ENCODE data around the gene TTN. TPM values are rescaled to one million over a fixed set of nuclear protein-coding genes. Genes with fewer than 3 reads are reported as not detected.

The TTN gene
- total and polyA plus RNA-seq, 4 donors = 0.98 to 4.5 (median 1.9) TPM

DNA sequence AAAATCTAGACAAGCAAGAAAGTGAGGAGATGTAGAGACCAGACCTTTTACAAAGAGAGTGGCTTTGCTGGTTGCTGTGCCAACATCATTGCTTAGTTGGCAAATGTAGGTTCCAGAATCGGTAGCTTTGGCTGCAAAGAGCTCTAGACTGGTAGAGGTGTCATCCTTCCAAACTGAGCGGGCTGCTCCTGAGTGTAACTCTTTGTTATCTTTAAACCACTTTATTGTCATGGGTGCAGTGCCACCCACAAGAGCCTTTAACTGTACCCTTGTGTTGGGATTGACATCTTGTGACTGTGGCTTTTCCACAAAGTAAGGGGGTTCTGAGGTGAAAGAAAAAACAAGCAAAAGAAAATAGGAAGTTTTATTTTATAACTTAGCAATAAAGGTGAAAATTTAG is 77.2 kb downstream of the TTN start:
- no peak overlapping the region for H3K27ac ChIP-seq (ENCODE audit: low read depth, low read length)
- no peaks in the 10 kb centered on the region for H3K4me1 ChIP-seq (ENCODE audit: control insufficient read depth, insufficient read depth, low read length)
- no peaks in the 10 kb centered on the region for H3K36me3 ChIP-seq (ENCODE audit: control insufficient read depth, insufficient read depth, low read length)
- no peak overlapping the region for H3K4me3 ChIP-seq (ENCODE audit: low read depth, low read length)
- DNase-seq (ENCODE audit: low read depth in 4 of 6, low spot score in 6 of 6) = no peak
- 75% methylated on average over 1 of the region's 2 CpGs for WGBS (ENCODE audit: insufficient coverage)
- H3K9me3 ChIP-seq (ENCODE audit: control insufficient read depth, insufficient read depth, low read length) = no peaks in the 10 kb centered on the region
- no peaks in the 10 kb centered on the region for H3K27me3 ChIP-seq (ENCODE audit: control insufficient read depth, insufficient read depth, low read length)

DNA sequence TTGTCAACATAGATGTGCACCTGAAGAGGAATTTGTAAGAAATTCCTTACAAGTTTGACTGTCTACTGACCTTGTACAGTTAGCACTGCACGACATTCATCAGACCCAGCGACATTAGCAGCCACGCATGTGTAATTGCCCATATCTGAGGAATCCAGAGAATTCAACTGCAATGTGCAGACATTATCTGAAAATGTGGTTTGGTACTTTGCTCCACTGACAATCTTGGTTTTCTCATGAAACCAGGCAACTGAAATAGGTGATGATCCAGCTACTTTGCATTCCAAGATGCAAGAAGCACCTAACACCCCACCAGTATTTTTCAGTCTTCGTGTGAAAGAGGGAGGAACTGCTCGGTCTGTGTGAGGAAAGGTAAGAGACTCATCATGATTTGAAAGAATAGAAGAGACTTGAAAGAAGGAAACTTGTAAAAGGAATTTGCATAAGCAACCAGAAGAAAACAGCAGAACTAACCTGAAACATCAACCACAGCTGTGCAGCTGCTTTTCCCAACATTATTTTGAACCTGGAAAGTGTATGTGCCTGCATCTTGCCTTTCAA is 83.4 kb downstream of the TTN start:
- Histone ChIP-seq H3K27me3 (ENCODE audit: control insufficient read depth, insufficient read depth, low read length) (no peaks in the 10 kb centered on the region), H3K4me1 (ENCODE audit: control insufficient read depth, insufficient read depth, low read length) (no peaks in the 10 kb centered on the region), H3K27ac (ENCODE audit: low read depth, low read length) (no peak overlapping the region), H3K4me3 (ENCODE audit: low read depth, low read length) (no peak overlapping the region), H3K9me3 (ENCODE audit: control insufficient read depth, insufficient read depth, low read length) (peaks cover 1% of the 10 kb centered on the region), H3K36me3 (ENCODE audit: control insufficient read depth, insufficient read depth, low read length) (no peaks in the 10 kb centered on the region)
- no peak for DNase-seq (ENCODE audit: low read depth in 4 of 6, low spot score in 6 of 6)
- WGBS (ENCODE audit: insufficient coverage) = 88% methylated on average over 3 of the region's 5 CpGs

DNA sequence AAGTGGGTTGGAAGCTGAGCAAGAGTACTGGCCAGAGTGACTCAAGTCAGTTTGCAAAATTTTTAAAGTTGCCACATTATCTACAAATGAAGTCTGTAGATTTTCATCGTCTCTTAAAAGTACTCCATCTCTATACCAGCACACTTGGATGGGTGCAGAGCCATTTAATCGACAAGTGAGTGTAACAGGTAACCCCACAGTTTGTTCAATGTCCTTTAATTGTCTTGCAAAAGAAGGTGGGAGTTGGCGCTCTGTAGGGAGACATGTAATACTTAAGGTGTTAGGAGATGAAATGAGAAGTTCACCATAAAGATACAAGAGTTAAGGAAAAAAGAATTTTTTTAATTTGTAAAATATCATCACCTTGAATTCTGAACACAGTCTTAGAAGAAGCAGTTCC is 84.9 kb downstream of the TTN start:
- no peak for DNase-seq (ENCODE audit: low read depth in 4 of 6, low spot score in 6 of 6)
- WGBS (ENCODE audit: insufficient coverage) = 100% methylated on average over 2 of the region's 3 CpGs
- Histone ChIP-seq H3K4me1 (ENCODE audit: control insufficient read depth, insufficient read depth, low read length) (no peaks in the 10 kb centered on the region), H3K9me3 (ENCODE audit: control insufficient read depth, insufficient read depth, low read length) (peaks cover 1% of the 10 kb centered on the region), H3K27me3 (ENCODE audit: control insufficient read depth, insufficient read depth, low read length) (no peaks in the 10 kb centered on the region), H3K36me3 (ENCODE audit: control insufficient read depth, insufficient read depth, low read length) (no peaks in the 10 kb centered on the region), H3K4me3 (ENCODE audit: low read depth, low read length) (no peak overlapping the region), H3K27ac (ENCODE audit: low read depth, low read length) (no peak overlapping the region)

DNA sequence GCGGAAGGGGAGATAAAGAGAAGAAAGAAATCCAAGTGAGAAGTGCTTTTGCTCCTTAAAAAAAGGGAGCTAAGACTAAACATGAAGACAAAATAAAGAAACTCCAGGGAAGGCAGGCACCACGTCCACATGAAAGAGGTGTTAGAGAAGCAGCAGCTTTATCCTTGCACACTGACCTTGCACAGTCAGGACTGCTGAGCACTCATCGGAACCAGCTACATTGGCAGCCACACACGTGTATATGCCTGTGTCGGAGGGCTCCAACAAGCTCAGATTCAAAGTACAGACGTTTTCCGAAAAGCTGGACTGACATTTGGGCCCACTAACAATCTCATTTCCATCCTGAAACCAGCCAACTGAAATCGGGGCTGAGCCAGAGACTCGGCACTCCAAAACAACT is 88.2 kb downstream of the TTN start:
- Histone ChIP-seq H3K27ac (ENCODE audit: low read depth, low read length) (no peak overlapping the region), H3K4me3 (ENCODE audit: low read depth, low read length) (no peak overlapping the region), H3K27me3 (ENCODE audit: control insufficient read depth, insufficient read depth, low read length) (no peaks in the 10 kb centered on the region), H3K4me1 (ENCODE audit: control insufficient read depth, insufficient read depth, low read length) (no peaks in the 10 kb centered on the region), H3K36me3 (ENCODE audit: control insufficient read depth, insufficient read depth, low read length) (no peaks in the 10 kb centered on the region), H3K9me3 (ENCODE audit: control insufficient read depth, insufficient read depth, low read length) (peaks cover 1% of the 10 kb centered on the region)
- WGBS (ENCODE audit: insufficient coverage) = 87% methylated on average over 6 of the region's 9 CpGs
- DNase-seq (ENCODE audit: low read depth in 4 of 6, low spot score in 6 of 6) = no peak

DNA sequence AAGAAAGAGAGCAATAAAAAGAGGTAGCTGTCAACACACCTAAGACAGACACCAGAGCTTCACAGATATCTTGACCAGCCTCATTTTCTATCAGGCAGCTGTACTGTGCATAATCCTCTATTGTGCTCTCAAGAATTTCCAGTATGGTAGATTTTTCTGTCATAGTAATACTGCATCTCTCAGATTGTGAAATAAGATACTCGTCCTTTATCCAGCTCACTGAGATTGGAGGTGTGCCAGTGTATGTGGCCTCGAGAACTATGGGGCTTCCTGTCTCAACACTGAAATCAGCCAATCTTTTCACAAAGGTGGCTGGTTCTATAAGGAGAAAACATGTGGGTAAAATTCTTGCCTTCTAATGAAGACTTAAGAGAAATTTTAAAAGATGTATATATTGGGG is 88.9 kb downstream of the TTN start:
- H3K36me3 ChIP-seq (ENCODE audit: control insufficient read depth, insufficient read depth, low read length) = no peaks in the 10 kb centered on the region
- no peak overlapping the region for H3K4me3 ChIP-seq (ENCODE audit: low read depth, low read length)
- no peak for DNase-seq (ENCODE audit: low read depth in 4 of 6, low spot score in 6 of 6)
- peaks cover 1% of the 10 kb centered on the region for H3K9me3 ChIP-seq (ENCODE audit: control insufficient read depth, insufficient read depth, low read length)
- H3K4me1 ChIP-seq (ENCODE audit: control insufficient read depth, insufficient read depth, low read length) = no peaks in the 10 kb centered on the region
- H3K27ac ChIP-seq (ENCODE audit: low read depth, low read length) = no peak overlapping the region
- WGBS (ENCODE audit: insufficient coverage) = no CpG with 5 or more reads among the region's 2 CpGs
- no peaks in the 10 kb centered on the region for H3K27me3 ChIP-seq (ENCODE audit: control insufficient read depth, insufficient read depth, low read length)

DNA sequence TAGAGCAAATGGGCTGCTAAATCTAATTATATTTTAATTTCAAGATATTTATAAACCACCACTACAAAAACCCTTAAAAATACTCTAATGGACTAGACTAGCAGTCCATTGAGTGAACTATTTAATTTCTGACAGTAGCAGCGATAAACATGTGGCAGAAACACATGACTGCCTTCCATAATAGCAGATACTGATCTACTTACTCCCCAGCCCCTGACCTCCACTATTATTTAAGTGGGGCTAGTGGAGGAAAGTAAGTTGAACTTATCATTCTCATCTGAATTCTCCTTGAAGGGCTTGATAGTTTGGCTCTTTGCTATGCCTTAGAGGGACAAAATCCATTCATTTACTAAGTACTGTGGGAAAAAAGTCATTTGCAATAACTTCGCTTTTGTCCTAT is 90.8 kb downstream of the TTN start:
- DNase-seq (ENCODE audit: low read depth in 4 of 6, low spot score in 6 of 6) = no peak
- H3K36me3 ChIP-seq (ENCODE audit: control insufficient read depth, insufficient read depth, low read length) = no peaks in the 10 kb centered on the region
- H3K4me3 ChIP-seq (ENCODE audit: low read depth, low read length) = no peak overlapping the region
- WGBS (ENCODE audit: insufficient coverage) = no CpG with 5 or more reads among the region's 2 CpGs
- H3K9me3 ChIP-seq (ENCODE audit: control insufficient read depth, insufficient read depth, low read length) = peaks cover 1% of the 10 kb centered on the region
- H3K27me3 ChIP-seq (ENCODE audit: control insufficient read depth, insufficient read depth, low read length) = no peaks in the 10 kb centered on the region
- no peaks in the 10 kb centered on the region for H3K4me1 ChIP-seq (ENCODE audit: control insufficient read depth, insufficient read depth, low read length)
- H3K27ac ChIP-seq (ENCODE audit: low read depth, low read length) = no peak overlapping the region

DNA sequence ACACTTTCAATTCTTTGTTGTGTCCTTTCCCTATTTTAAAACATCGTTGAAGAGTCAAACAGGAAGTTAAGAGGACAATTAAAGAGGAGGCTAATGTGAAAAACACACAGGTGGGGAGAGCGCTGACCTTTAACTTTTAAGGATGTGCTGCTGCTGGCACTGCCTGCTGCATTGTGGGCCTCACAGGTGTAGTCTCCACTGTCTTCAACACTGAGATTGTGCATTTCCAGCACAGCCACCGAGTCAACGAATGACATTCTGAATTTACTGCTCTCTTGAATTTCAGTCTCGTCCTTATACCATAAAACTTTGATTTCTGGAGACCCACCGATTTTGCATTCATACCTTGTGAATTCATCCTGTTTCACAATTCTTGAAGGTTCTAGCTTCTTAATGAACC is 91.9 kb downstream of the TTN start:
- no peaks in the 10 kb centered on the region for H3K4me1 ChIP-seq (ENCODE audit: control insufficient read depth, insufficient read depth, low read length)
- no peaks in the 10 kb centered on the region for H3K36me3 ChIP-seq (ENCODE audit: control insufficient read depth, insufficient read depth, low read length)
- peaks cover 1% of the 10 kb centered on the region for H3K9me3 ChIP-seq (ENCODE audit: control insufficient read depth, insufficient read depth, low read length)
- no peak overlapping the region for H3K27ac ChIP-seq (ENCODE audit: low read depth, low read length)
- DNase-seq (ENCODE audit: low read depth in 4 of 6, low spot score in 6 of 6) = no peak
- 96% methylated on average over 3 of the region's 6 CpGs for WGBS (ENCODE audit: insufficient coverage)
- no peaks in the 10 kb centered on the region for H3K27me3 ChIP-seq (ENCODE audit: control insufficient read depth, insufficient read depth, low read length)
- H3K4me3 ChIP-seq (ENCODE audit: low read depth, low read length) = no peak overlapping the region

DNA sequence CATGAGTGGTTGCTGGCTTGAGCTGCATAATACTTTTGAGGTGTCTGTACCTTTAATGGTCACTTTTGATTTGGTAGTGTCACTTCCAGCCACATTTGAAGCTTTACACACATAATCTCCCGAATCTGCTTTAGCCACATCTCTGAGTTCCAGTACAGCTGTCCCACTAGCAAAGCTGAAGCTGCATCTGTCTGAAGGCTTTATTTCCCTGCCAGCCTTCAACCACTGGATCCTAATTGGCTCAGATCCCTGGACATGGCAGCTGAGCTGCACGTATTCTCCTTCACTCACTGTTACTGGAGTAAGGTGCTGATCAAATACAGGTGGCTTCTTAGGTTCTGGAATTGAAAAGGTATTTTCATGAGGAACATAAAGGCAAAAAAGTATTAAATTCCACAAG is 99.7 kb downstream of the TTN start:
- WGBS (ENCODE audit: insufficient coverage) = 77% methylated on average over 1 of the region's 2 CpGs
- Histone ChIP-seq H3K27me3 (ENCODE audit: control insufficient read depth, insufficient read depth, low read length) (no peaks in the 10 kb centered on the region), H3K4me3 (ENCODE audit: low read depth, low read length) (no peak overlapping the region), H3K4me1 (ENCODE audit: control insufficient read depth, insufficient read depth, low read length) (no peaks in the 10 kb centered on the region), H3K36me3 (ENCODE audit: control insufficient read depth, insufficient read depth, low read length) (no peaks in the 10 kb centered on the region), H3K9me3 (ENCODE audit: control insufficient read depth, insufficient read depth, low read length) (no peaks in the 10 kb centered on the region), H3K27ac (ENCODE audit: low read depth, low read length) (no peak overlapping the region)
- DNase-seq (ENCODE audit: low read depth in 4 of 6, low spot score in 6 of 6) = peak in 1 of 6 donors; percentile 9

DNA sequence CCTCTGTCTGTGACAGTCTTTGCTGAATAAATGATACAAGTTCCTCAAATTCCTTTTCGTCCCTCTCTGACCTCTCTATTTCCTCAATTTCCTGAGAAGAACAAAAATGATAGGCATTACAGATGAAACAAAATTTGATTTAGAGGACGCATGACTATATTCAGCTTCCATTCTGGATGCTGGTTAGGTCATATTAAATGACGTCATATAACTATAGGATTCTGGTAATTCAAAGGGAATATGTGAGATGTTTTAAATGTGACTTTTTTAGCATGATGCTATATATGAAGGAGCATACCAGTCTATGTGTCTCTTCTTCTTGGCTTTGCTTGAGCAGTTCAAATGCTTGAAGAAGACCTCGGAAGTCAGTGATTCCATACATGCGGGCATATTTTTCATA is 102.3 kb downstream of the TTN start:
- Histone ChIP-seq H3K4me3 (ENCODE audit: low read depth, low read length) (no peak overlapping the region), H3K36me3 (ENCODE audit: control insufficient read depth, insufficient read depth, low read length) (no peaks in the 10 kb centered on the region), H3K27ac (ENCODE audit: low read depth, low read length) (no peak overlapping the region), H3K27me3 (ENCODE audit: control insufficient read depth, insufficient read depth, low read length) (no peaks in the 10 kb centered on the region), H3K9me3 (ENCODE audit: control insufficient read depth, insufficient read depth, low read length) (no peaks in the 10 kb centered on the region), H3K4me1 (ENCODE audit: control insufficient read depth, insufficient read depth, low read length) (no peaks in the 10 kb centered on the region)
- WGBS (ENCODE audit: insufficient coverage) = 100% methylated on average over 1 of the region's 5 CpGs
- no peak for DNase-seq (ENCODE audit: low read depth in 4 of 6, low spot score in 6 of 6)

DNA sequence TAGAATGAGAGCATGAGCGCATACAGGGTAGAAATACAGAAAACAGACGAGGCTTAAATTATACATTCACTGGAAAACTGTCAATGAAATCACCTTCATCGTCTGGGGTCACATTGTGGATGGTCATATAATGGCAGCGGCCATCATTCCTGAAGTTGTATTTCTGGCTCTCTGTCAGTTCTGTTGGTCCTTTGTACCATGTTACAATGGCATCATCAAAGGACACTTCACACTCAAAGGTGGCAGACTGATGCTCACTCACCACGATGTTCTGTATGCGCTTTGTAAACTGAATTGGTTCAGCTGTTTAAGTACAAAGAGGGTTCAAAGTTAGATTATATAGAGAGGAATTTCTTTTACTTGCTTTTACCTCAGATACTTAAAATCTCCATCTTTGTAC is 104.9 kb downstream of the TTN start:
- no peaks in the 10 kb centered on the region for H3K36me3 ChIP-seq (ENCODE audit: control insufficient read depth, insufficient read depth, low read length)
- H3K4me3 ChIP-seq (ENCODE audit: low read depth, low read length) = no peak overlapping the region
- H3K9me3 ChIP-seq (ENCODE audit: control insufficient read depth, insufficient read depth, low read length) = no peaks in the 10 kb centered on the region
- no peaks in the 10 kb centered on the region for H3K27me3 ChIP-seq (ENCODE audit: control insufficient read depth, insufficient read depth, low read length)
- H3K4me1 ChIP-seq (ENCODE audit: control insufficient read depth, insufficient read depth, low read length) = no peaks in the 10 kb centered on the region
- no peak overlapping the region for H3K27ac ChIP-seq (ENCODE audit: low read depth, low read length)
- no peak for DNase-seq (ENCODE audit: low read depth in 4 of 6, low spot score in 6 of 6)
- 55% methylated on average over 3 of the region's 6 CpGs for WGBS (ENCODE audit: insufficient coverage)
